Ascending aorta (tissue), 2 donors: ENCODE results near the gene CROT. TPM values are rescaled to one million over a fixed set of nuclear protein-coding genes. Genes with fewer than 3 reads are reported as not detected.

Source experiments
- DNase-seq, 2 donors: peaks; one replicate each; pipeline ENCODE4 v3.0.0-alpha.2; 2019; ENCODE audit warnings: low spot score in 2 of 2
- H3K27ac ChIP-seq, 2 donors: fragments of 200-600 bp; sonication (generic); one replicate each; pipeline ENCODE4 v1.5.1; 2016 to 2017; ENCODE audit warnings: mild to moderate bottlenecking in 1 of 2
- H3K27me3 ChIP-seq: fragments of 200-600 bp; sonication (generic); one replicate; pipeline ENCODE4 v1.5.1; 2017
- H3K36me3 ChIP-seq, 2 donors: fragments of 200-600 bp; sonication (generic); one replicate each; pipeline ENCODE4 v1.5.1; 2016
- H3K4me1 ChIP-seq, 2 donors: fragments of 200-600 bp; sonication (generic); one replicate each; pipeline ENCODE4 v1.5.1; 2016 to 2017; ENCODE audit warnings: mild to moderate bottlenecking in 1 of 2
- H3K4me3 ChIP-seq, 2 donors: fragments of 200-600 bp; sonication (generic); one replicate each; pipeline ENCODE4 v1.5.1; 2016 to 2017; ENCODE audit warnings: mild to moderate bottlenecking in 1 of 2
- H3K9me3 ChIP-seq, 2 donors: fragments of 200-600 bp; sonication (generic); one replicate each; pipeline ENCODE4 v1.5.1; 2016
- intact Hi-C: fragments of 100-400 bp; cut with DNase I; formaldehyde crosslinking; loops from one replicate; pipeline ENCODE4 v1.15.1; 2023
- total RNA-seq: library from RNA; depleted of rRNA; stranded (reverse); fragments of >200 nt; gene quantifications from one replicate; pipeline ENCODE4 v1.1.0, GENCODE V29; 2016
- TF ChIP-seq, protein P1 (sequence below), 3 experiments: fragments of 200-600 bp in 2 of 3; fragments of 450-650 bp in 1 of 3; sonication (generic) in 2 of 3; IDR thresholded peaks; one replicate each; pipeline ENCODE4 v1.5.1; 2016 to 2019; ENCODE audit warnings: antibody characterized with exemption in 3 of 3, mild to moderate bottlenecking in 1 of 3, moderate library complexity in 1 of 3

The CROT gene
- total RNA-seq, 1 donor from 2014 or later, result 3.0 TPM

DNA sequence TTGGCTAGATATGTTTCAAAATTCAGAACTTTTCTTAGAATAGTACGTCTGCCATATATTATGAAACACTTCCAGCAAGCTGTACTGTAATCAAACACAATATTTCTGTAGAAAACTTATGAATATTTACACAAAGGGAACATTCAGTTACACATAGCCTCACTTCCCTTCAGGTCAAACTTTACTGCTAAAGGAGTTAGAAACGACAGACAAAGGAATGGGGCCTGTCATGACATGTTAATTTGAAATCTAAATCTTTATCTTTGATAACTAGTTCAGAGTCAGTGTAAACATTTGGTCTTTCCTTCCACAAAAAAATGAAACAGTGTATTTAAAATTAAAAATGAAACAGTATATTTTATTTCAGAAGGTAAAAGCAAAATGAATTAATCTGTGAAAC is 1.0 kb upstream of the CROT start:
- Histone ChIP-seq H3K27ac (peak overlapping the region; percentile 74 to 83), H3K27me3 (no peaks in the 10 kb centered on the region), H3K36me3 (peaks cover 5 to 14% of the 10 kb centered on the region in 2 donors), H3K4me1 (peaks cover 0 to 11% of the 10 kb centered on the region in 2 donors), H3K4me3 (peak overlapping the region; percentile 52 to 73), H3K9me3 (no peaks in the 10 kb centered on the region)
- TF ChIP-seq, protein P1, sequence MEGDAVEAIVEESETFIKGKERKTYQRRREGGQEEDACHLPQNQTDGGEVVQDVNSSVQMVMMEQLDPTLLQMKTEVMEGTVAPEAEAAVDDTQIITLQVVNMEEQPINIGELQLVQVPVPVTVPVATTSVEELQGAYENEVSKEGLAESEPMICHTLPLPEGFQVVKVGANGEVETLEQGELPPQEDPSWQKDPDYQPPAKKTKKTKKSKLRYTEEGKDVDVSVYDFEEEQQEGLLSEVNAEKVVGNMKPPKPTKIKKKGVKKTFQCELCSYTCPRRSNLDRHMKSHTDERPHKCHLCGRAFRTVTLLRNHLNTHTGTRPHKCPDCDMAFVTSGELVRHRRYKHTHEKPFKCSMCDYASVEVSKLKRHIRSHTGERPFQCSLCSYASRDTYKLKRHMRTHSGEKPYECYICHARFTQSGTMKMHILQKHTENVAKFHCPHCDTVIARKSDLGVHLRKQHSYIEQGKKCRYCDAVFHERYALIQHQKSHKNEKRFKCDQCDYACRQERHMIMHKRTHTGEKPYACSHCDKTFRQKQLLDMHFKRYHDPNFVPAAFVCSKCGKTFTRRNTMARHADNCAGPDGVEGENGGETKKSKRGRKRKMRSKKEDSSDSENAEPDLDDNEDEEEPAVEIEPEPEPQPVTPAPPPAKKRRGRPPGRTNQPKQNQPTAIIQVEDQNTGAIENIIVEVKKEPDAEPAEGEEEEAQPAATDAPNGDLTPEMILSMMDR (IDR thresholded peaks at IDR 0.05), result no peak
- DNase-seq, result no peak
- intact Hi-C loops, result loop anchor here (2.0 to 10.0 kb wide), 6 partner anchors 68 to 870 kb away; partner anchors contain the start of genes ABCB4, DMTF1 and ELAPOR2

DNA sequence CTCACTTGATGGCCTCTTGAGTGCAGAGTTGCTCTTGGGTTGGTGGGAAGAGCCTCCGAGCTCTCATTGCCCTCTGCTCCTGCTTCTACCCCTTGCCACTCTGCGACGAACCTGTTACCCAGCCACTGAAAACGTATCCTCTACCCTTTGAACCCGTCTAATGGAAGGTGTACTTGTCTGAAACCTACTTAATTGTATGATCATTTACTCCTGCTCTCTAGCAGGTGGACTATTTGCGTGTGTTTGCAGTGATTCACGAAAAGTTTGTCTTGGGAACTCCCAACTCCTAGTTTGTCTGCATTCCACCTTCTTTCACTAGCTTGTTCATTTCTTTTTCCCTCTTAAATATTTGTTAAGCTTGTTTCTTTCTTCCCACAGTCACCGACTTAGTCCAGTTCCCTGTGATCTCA is 503 bp downstream of the CROT start:
- Histone ChIP-seq H3K27me3 (no peaks in the 10 kb centered on the region), H3K36me3 (peaks cover 7 to 24% of the 10 kb centered on the region in 2 donors), H3K4me1 (peaks cover 0 to 11% of the 10 kb centered on the region in 2 donors), H3K4me3 (peak overlapping the region; percentile 52 to 73), H3K9me3 (no peaks in the 10 kb centered on the region), H3K27ac (peak overlapping the region; percentile 74 to 83)
- DNase-seq, result no peak
- intact Hi-C loops, result loop anchor here (1.0 to 10.0 kb wide), 11 partner anchors 34 to 869 kb away; partner anchors contain the start of genes ABCB4, DBF4, DMTF1 and ELAPOR2
- TF ChIP-seq, protein P1 (IDR thresholded peaks at IDR 0.05), result no peak

DNA sequence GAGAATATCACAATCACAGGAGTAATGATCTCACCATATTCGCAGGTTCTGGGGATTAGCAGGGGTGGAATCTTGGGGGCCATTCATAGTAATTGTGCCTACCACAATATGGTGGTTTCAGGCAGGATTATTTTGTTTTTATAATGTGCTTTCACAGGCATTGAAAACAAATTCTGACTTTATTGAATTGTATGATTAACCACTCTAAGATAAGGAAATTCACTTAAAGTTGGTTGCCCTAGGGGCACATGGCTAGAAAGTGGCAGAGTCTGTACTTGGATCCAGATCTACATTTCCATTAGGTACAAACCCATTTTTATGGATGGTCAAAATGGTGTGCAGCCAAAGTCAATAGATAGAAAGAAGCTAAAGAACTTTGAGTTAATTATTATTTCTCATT is 1.7 kb downstream of the CROT start:
- intact Hi-C loops, result loop anchor here (5.0 to 10.0 kb wide), 7 partner anchors 35 to 868 kb away; partner anchors contain the start of genes DBF4, ELAPOR2, RUNDC3B and SLC25A40
- H3K36me3 ChIP-seq, result peaks cover 9 to 29% of the 10 kb centered on the region in 2 donors
- H3K27ac ChIP-seq, result no peak overlapping the region
- peaks cover 0 to 11% of the 10 kb centered on the region in 2 donors for H3K4me1 ChIP-seq
- no peaks in the 10 kb centered on the region for H3K27me3 ChIP-seq
- no peaks in the 10 kb centered on the region for H3K9me3 ChIP-seq
- TF ChIP-seq, protein P1 (IDR thresholded peaks at IDR 0.05), result no peak
- DNase-seq, result no peak
- no peak overlapping the region for H3K4me3 ChIP-seq

DNA sequence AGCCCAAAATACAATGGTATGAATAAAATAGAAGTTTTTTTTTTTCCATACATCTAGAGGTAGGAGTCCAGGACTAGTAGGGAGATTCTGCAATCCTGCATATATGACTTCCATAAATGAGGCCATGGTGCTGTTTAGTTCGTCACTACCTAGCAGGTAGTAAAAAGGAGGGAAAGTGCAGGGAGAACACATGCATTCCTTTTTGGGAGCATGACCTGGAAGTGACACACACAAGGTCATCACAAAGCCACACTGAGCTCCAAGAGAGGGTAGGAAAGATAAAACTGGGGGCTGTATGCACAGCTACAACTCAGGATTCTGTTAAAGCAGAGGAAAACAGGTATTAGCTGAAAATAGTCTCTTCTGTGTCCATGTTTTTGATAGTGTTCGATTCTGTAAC is 2.2 kb downstream of the CROT start:
- intact Hi-C loops, result loop anchor here (5.0 to 10.0 kb wide), 7 partner anchors 35 to 867 kb away; partner anchors contain the start of genes DBF4, ELAPOR2, RUNDC3B and SLC25A40
- TF ChIP-seq, protein P1 (IDR thresholded peaks at IDR 0.05), result no peak
- no peak for DNase-seq
- Histone ChIP-seq H3K4me1 (peaks cover 0 to 11% of the 10 kb centered on the region in 2 donors), H3K9me3 (no peaks in the 10 kb centered on the region), H3K36me3 (peaks cover 9 to 30% of the 10 kb centered on the region in 2 donors), H3K27me3 (no peaks in the 10 kb centered on the region), H3K27ac (no peak overlapping the region), H3K4me3 (no peak overlapping the region)

DNA sequence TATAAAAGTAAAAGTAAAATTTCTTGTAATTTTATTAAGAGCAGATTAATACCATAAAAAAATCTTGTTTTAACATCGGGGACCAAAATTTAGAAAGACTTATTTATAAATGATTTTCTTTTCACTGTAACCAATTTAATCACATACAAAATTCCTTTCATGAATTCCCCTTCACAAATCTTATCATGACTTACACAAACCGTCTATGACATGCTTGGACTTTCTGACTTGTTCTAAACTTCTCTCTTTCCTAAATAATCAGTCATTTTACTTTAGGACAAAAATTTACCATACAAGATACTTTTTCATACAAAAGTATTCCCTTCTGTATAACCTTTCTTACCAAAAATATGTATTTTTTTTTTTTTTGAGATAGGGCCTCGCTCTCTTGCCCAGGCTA is 9.3 kb downstream of the CROT start:
- Histone ChIP-seq H3K9me3 (no peaks in the 10 kb centered on the region), H3K36me3 (peaks cover 9 to 38% of the 10 kb centered on the region in 2 donors), H3K27me3 (no peaks in the 10 kb centered on the region), H3K4me1 (no peaks in the 10 kb centered on the region), H3K4me3 (no peak overlapping the region), H3K27ac (no peak overlapping the region)
- TF ChIP-seq, protein P1 (IDR thresholded peaks at IDR 0.05), result no peak
- DNase-seq, result no peak
- intact Hi-C loops, result no loop called here
